ENCODE measurements around the gene ASGR2.

GRCh38 chr17:7060165-7060891, 54.3 kb downstream of the ASGR2 start:
- TF ChIP-seq CTCF (IDR thresholded peaks at IDR 0.05) (no peak), POLR2A (IDR thresholded peaks at IDR 0.05) (no peak)

All from Peyer's patch (tissue), 4 donors.